ENCODE results near the gene AFAP1. TPM values are rescaled to one million over a fixed set of nuclear protein-coding genes. Genes with fewer than 3 reads are reported as not detected.

The AFAP1 gene
- total RNA-seq, 1 experiment from 2014 or later, result 23.6 TPM

DNA sequence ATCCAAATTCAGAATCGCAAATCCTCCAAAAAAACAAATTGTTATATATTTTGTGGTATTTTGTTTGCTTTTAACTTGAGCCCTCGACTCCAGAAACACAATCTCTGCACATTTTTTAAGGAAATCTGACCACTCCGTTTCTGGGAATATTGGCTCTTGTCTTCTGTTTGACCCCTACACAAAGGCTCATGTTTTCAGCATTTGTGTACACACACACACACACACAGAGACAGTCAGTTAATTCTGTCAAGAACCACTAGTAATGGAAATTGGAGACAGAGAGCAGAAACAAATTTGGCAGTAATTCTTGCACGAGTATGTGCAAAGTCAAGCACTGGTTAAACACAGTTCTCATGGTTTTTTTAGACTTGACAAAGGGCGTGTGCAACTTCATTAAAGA lies 115.4 kb downstream of the AFAP1 start (continued):
- TF ChIP-seq MYBL2 (CRISPR knock-in tag; IDR thresholded peaks at IDR 0.05), result no peak
- no peak for TF ChIP-seq JAZF1 (CRISPR knock-in tag; IDR thresholded peaks at IDR 0.05)
- TF ChIP-seq, protein P1, sequence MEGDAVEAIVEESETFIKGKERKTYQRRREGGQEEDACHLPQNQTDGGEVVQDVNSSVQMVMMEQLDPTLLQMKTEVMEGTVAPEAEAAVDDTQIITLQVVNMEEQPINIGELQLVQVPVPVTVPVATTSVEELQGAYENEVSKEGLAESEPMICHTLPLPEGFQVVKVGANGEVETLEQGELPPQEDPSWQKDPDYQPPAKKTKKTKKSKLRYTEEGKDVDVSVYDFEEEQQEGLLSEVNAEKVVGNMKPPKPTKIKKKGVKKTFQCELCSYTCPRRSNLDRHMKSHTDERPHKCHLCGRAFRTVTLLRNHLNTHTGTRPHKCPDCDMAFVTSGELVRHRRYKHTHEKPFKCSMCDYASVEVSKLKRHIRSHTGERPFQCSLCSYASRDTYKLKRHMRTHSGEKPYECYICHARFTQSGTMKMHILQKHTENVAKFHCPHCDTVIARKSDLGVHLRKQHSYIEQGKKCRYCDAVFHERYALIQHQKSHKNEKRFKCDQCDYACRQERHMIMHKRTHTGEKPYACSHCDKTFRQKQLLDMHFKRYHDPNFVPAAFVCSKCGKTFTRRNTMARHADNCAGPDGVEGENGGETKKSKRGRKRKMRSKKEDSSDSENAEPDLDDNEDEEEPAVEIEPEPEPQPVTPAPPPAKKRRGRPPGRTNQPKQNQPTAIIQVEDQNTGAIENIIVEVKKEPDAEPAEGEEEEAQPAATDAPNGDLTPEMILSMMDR (IDR thresholded peaks at IDR 0.05), result no peak
- no peak for TF ChIP-seq NFE2L1 (CRISPR knock-in tag; IDR thresholded peaks at IDR 0.05)
- TF ChIP-seq, protein P2, sequence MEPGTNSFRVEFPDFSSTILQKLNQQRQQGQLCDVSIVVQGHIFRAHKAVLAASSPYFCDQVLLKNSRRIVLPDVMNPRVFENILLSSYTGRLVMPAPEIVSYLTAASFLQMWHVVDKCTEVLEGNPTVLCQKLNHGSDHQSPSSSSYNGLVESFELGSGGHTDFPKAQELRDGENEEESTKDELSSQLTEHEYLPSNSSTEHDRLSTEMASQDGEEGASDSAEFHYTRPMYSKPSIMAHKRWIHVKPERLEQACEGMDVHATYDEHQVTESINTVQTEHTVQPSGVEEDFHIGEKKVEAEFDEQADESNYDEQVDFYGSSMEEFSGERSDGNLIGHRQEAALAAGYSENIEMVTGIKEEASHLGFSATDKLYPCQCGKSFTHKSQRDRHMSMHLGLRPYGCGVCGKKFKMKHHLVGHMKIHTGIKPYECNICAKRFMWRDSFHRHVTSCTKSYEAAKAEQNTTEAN (CRISPR knock-in tag; IDR thresholded peaks at IDR 0.05), result no peak
- TF ChIP-seq TEAD1 (CRISPR knock-in tag; IDR thresholded peaks at IDR 0.05), result no peak

DNA sequence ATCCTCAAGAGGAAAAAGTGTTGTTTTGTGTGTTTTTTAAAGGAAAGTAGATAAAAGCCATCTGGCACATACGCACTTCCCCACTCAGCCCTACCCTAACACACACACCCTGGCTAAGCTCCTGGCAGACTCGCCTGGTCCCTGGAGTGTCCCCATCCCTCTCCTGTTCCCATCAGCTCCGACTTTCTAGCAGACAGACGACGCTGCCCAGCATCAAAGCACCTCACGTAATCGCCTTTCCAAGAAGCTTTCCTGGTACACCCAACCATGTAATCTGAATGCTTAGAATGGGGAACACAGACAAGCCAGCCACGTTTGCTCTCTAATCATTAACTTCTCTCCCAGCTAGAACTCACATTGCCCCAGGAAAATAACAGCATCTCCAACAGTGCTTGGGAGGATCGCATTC lies 116.2 kb downstream of the AFAP1 start:
- no peak overlapping the region for H3K4me3 Mint-ChIP-seq
- peaks cover 19% of the 10 kb centered on the region for H3K36me3 Mint-ChIP-seq
- TF ChIP-seq, protein P3, sequence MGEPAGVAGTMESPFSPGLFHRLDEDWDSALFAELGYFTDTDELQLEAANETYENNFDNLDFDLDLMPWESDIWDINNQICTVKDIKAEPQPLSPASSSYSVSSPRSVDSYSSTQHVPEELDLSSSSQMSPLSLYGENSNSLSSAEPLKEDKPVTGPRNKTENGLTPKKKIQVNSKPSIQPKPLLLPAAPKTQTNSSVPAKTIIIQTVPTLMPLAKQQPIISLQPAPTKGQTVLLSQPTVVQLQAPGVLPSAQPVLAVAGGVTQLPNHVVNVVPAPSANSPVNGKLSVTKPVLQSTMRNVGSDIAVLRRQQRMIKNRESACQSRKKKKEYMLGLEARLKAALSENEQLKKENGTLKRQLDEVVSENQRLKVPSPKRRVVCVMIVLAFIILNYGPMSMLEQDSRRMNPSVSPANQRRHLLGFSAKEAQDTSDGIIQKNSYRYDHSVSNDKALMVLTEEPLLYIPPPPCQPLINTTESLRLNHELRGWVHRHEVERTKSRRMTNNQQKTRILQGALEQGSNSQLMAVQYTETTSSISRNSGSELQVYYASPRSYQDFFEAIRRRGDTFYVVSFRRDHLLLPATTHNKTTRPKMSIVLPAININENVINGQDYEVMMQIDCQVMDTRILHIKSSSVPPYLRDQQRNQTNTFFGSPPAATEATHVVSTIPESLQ (CRISPR knock-in tag; IDR thresholded peaks at IDR 0.05), result no peak
- no peak for TF ChIP-seq NR2C2 (CRISPR knock-in tag; IDR thresholded peaks at IDR 0.05)
- TF ChIP-seq, protein P4, sequence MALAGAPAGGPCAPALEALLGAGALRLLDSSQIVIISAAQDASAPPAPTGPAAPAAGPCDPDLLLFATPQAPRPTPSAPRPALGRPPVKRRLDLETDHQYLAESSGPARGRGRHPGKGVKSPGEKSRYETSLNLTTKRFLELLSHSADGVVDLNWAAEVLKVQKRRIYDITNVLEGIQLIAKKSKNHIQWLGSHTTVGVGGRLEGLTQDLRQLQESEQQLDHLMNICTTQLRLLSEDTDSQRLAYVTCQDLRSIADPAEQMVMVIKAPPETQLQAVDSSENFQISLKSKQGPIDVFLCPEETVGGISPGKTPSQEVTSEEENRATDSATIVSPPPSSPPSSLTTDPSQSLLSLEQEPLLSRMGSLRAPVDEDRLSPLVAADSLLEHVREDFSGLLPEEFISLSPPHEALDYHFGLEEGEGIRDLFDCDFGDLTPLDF (CRISPR knock-in tag; IDR thresholded peaks at IDR 0.05), result no peak
- TF ChIP-seq, protein P1 (IDR thresholded peaks at IDR 0.05), result no peak
- no peak for TF ChIP-seq ZBTB21 (CRISPR knock-in tag; IDR thresholded peaks at IDR 0.05; ENCODE audit: borderline replicate concordance)
- no peak for TF ChIP-seq NR3C1 (CRISPR knock-in tag; conservative IDR thresholded peaks at IDR 0.05; ENCODE audit: low read depth)
- no peak for TF ChIP-seq ZNF232 (CRISPR knock-in tag; IDR thresholded peaks at IDR 0.05)
- TF ChIP-seq, protein P5, sequence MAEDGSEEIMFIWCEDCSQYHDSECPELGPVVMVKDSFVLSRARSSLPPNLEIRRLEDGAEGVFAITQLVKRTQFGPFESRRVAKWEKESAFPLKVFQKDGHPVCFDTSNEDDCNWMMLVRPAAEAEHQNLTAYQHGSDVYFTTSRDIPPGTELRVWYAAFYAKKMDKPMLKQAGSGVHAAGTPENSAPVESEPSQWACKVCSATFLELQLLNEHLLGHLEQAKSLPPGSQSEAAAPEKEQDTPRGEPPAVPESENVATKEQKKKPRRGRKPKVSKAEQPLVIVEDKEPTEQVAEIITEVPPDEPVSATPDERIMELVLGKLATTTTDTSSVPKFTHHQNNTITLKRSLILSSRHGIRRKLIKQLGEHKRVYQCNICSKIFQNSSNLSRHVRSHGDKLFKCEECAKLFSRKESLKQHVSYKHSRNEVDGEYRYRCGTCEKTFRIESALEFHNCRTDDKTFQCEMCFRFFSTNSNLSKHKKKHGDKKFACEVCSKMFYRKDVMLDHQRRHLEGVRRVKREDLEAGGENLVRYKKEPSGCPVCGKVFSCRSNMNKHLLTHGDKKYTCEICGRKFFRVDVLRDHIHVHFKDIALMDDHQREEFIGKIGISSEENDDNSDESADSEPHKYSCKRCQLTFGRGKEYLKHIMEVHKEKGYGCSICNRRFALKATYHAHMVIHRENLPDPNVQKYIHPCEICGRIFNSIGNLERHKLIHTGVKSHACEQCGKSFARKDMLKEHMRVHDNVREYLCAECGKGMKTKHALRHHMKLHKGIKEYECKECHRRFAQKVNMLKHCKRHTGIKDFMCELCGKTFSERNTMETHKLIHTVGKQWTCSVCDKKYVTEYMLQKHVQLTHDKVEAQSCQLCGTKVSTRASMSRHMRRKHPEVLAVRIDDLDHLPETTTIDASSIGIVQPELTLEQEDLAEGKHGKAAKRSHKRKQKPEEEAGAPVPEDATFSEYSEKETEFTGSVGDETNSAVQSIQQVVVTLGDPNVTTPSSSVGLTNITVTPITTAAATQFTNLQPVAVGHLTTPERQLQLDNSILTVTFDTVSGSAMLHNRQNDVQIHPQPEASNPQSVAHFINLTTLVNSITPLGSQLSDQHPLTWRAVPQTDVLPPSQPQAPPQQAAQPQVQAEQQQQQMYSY (CRISPR knock-in tag; IDR thresholded peaks at IDR 0.05), result no peak
- no peak for TF ChIP-seq ZNF219 (CRISPR knock-in tag; IDR thresholded peaks at IDR 0.05; ENCODE audit: borderline replicate concordance)
- TF ChIP-seq, protein P6, sequence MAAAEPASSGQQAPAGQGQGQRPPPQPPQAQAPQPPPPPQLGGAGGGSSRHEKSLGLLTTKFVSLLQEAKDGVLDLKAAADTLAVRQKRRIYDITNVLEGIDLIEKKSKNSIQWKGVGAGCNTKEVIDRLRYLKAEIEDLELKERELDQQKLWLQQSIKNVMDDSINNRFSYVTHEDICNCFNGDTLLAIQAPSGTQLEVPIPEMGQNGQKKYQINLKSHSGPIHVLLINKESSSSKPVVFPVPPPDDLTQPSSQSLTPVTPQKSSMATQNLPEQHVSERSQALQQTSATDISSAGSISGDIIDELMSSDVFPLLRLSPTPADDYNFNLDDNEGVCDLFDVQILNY (CRISPR knock-in tag; IDR thresholded peaks at IDR 0.05), result no peak
- no peak for TF ChIP-seq MXD4 (CRISPR knock-in tag; IDR thresholded peaks at IDR 0.05; ENCODE audit: borderline replicate concordance)
- TF ChIP-seq, protein P7, sequence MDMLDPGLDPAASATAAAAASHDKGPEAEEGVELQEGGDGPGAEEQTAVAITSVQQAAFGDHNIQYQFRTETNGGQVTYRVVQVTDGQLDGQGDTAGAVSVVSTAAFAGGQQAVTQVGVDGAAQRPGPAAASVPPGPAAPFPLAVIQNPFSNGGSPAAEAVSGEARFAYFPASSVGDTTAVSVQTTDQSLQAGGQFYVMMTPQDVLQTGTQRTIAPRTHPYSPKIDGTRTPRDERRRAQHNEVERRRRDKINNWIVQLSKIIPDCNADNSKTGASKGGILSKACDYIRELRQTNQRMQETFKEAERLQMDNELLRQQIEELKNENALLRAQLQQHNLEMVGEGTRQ (CRISPR knock-in tag; IDR thresholded peaks at IDR 0.05), result no peak
- no peak for TF ChIP-seq GRHL2 (CRISPR knock-in tag; IDR thresholded peaks at IDR 0.05; ENCODE audit: insufficient replicate concordance, severe bottlenecking)
- TF ChIP-seq ZNF121 (CRISPR knock-in tag; IDR thresholded peaks at IDR 0.05), result no peak
- no peak for TF ChIP-seq CBFB (CRISPR knock-in tag; IDR thresholded peaks at IDR 0.05; ENCODE audit: low read depth)
- TF ChIP-seq JAZF1 (CRISPR knock-in tag; IDR thresholded peaks at IDR 0.05), result no peak
- no peak for TF ChIP-seq SP1 (CRISPR knock-in tag; conservative IDR thresholded peaks at IDR 0.05)
- TF ChIP-seq ELF4 (CRISPR knock-in tag; IDR thresholded peaks at IDR 0.05; ENCODE audit: low read depth), result no peak
- CTCF ChIA-PET, result interaction anchor here (1.0 to 1.9 kb wide), 3 partner anchors 19 to 27 kb away, joined by 4 to 9 read pairs (median 5); no protein-coding TSS in a partner anchor
- peaks cover 5% of the 10 kb centered on the region for H3K9me3 Mint-ChIP-seq
- H3K4me1 Mint-ChIP-seq, result peaks cover 57% of the 10 kb centered on the region
- POLR2A ChIA-PET, result no interaction called here
- no peaks in the 10 kb centered on the region for H3K27me3 Mint-ChIP-seq (ENCODE audit: low read depth)
- H3K27ac Mint-ChIP-seq, result peak overlapping the region; percentile 57
- ATAC-seq (no peak), DNase-seq (ENCODE audit: low spot score) (no peak)
